Karpas-422 (cell line): ENCODE results near the gene DPPA5. TPM values are rescaled to one million over a fixed set of nuclear protein-coding genes. Genes with fewer than 3 reads are reported as not detected.
"Not testable (repeated sequence)": the region's sequence is repeated elsewhere in the genome, so short reads cannot be mapped to it uniquely, and the experiment has no call there.

Source experiments
- DNase-seq: peaks from one replicate; pipeline ENCODE4 v3.0.0-alpha.2; 2015
- H2AFZ ChIP-seq: fragments of 200-600 bp; sonication (generic); 2 replicates; pipeline ENCODE4 v1.6.1; 2014; ENCODE audit warnings: antibody characterized with exemption, low read length, mixed read lengths
- H3K27ac ChIP-seq: fragments of 200-600 bp; sonication (generic); 2 replicates; pipeline ENCODE4 v1.5.1; 2014; ENCODE audit warnings: mild to moderate bottlenecking, low read length, moderate library complexity
- H3K27me3 ChIP-seq: fragments of 200-600 bp; sonication (generic); 2 replicates; pipeline ENCODE4 v1.6.1; 2014; ENCODE audit warnings: low read length, mixed read lengths
- H3K36me3 ChIP-seq: fragments of 200-600 bp; sonication (generic); 2 replicates; pipeline ENCODE4 v1.6.1; 2014; ENCODE audit warnings: low read length, mixed read lengths; ENCODE audit not compliant: insufficient read depth
- H3K4me1 ChIP-seq: fragments of 200-600 bp; sonication (generic); 2 replicates; pipeline ENCODE4 v1.6.1; 2014; ENCODE audit warnings: mild to moderate bottlenecking, low read length, mixed read lengths
- H3K4me2 ChIP-seq: fragments of 200-600 bp; sonication (generic); 2 replicates; pipeline ENCODE4 v1.6.1; 2014; ENCODE audit warnings: low read length, low read depth, mild to moderate bottlenecking; ENCODE audit not compliant: poor library complexity, severe bottlenecking
- H3K4me3 ChIP-seq: fragments of 200-600 bp; sonication (generic); 2 replicates; pipeline ENCODE4 v1.5.1; 2014; ENCODE audit warnings: mild to moderate bottlenecking, antibody characterized with exemption, low read length, mixed read lengths
- H3K79me2 ChIP-seq: fragments of 200-600 bp; sonication (generic); 2 replicates; pipeline ENCODE4 v1.6.1; 2014; ENCODE audit warnings: mild to moderate bottlenecking, low read length, mixed read lengths
- H3K9ac ChIP-seq: fragments of 200-600 bp; sonication (generic); 2 replicates; pipeline ENCODE4 v1.6.0; 2014; ENCODE audit warnings: low read length
- H3K9me2 ChIP-seq: fragments of 200-600 bp; sonication (generic), shearing (Covaris generic); replicated peaks from 2 replicates; pipeline ENCODE4 v1.6.0; 2014; ENCODE audit warnings: mild to moderate bottlenecking, low read length, moderate library complexity; ENCODE audit not compliant: insufficient read depth
- H3K9me3 ChIP-seq: fragments of 300-700, 200-600 bp; sonication (generic); 2 replicates; pipeline ENCODE4 v1.6.1; 2014; ENCODE audit warnings: low read length, mixed read lengths
- H4K20me1 ChIP-seq: fragments of 200-600 bp; sonication (generic); 2 replicates; pipeline ENCODE4 v1.6.1; 2014; ENCODE audit warnings: mild to moderate bottlenecking, antibody characterized with exemption, low read length, low read depth; ENCODE audit not compliant: insufficient read depth
- small RNA-seq: library from RNA; depleted of rRNA; stranded (forward); fragments of <200 nt; gene quantifications from one replicate; pipeline ENCODE3, GENCODE V24; 2014
- total RNA-seq: library from RNA; depleted of rRNA; stranded (reverse); fragments of >200 nt; shearing (Covaris generic); gene quantifications from 2 replicates; pipeline ENCODE4 v1.2.3, GENCODE V29; 2014; ENCODE audit warnings: low replicate concordance; rRNA removed

The DPPA5 gene
- total RNA-seq, 1 experiment from 2014 or later: not detected

DNA sequence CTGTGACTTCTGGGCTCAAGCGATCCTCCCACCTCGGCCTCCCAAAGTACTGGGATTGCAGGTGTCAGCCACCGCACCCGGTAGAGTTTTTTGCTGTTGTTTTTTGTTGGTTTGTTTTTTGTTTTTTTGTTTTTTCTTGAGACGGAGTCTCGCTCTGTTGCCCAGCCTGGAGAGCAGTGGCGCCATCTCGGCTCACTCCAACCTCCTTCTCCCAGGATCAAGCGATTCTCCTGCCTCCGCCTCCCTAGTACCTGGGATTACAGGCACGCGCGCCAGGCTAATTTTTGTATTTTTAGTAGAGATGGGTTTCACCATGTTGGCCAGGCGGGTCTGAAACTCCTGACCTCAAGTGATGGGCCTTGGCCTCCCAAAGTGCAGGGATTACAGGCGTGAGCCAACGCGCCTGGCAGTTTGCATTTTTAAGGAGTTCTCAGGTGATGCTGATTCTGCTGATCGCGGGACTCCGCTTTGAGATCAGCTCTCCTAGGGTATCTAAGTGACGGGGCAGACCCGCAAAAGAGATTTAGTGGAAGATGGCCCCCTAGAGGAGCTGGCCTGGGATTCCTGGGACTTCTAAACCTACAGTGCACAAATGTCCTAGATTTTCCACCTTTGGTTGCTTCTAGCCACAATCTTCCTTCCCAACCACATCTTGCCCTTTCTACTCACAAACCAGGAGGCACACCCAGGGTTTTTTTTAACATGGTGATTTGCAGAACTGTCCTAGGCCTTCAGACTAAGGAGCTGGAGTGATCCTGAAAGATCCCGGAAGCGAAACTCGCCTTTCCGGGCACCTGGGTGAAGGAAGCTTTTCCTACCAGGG, 45.2 kb downstream of the DPPA5 start:
- peak overlapping the region; percentile 83 for H2AFZ ChIP-seq

DNA sequence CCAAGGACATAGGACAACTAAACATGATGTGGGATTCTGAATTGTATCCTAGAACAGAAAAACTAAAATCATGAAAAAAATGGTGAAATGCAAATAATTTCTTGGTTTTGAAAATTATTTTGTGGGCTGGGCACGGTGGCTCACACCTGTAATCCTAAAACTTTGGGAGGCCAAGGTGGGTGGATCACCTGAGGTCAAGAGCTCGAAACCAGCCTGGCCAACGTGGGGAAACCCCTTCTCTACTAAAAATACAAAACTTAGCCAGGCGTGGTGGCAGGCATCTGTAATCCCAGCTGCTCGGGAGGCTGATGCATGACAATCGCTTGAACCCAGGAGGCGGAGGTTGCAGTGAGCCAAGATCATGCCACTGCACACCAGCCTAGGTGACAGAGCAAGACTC, 50.3 kb downstream of the DPPA5 start:
- peaks cover 40% of the 10 kb centered on the region for H3K36me3 ChIP-seq
- H3K27ac ChIP-seq, H2AFZ ChIP-seq, H3K9me2 ChIP-seq, DNase-seq, H3K9ac ChIP-seq, H3K9me3 ChIP-seq, H3K27me3 ChIP-seq, H4K20me1 ChIP-seq, H3K4me3 ChIP-seq, H3K4me2 ChIP-seq: not testable (repeated sequence)
- H3K79me2 ChIP-seq: peaks cover 95% of the 10 kb centered on the region
- H3K4me1 ChIP-seq: peaks cover 35% of the 10 kb centered on the region

More for the DNA sequence above, 45.2 kb downstream of the DPPA5 start:
- Histone ChIP-seq H3K4me1 (peaks cover 37% of the 10 kb centered on the region), H3K9ac (peak overlapping the region; percentile 93), H3K4me2 (peak overlapping the region; percentile 86), H3K79me2 (peaks cover 56% of the 10 kb centered on the region), H3K27me3 (no peaks in the 10 kb centered on the region), H4K20me1 (no peaks in the 10 kb centered on the region), H3K9me3 (no peaks in the 10 kb centered on the region), H3K4me3 (peak overlapping the region; percentile 77), H3K9me2 (no peaks in the 10 kb centered on the region), H3K36me3 (0 out of 2 replicates have a peak, but pooled peaks cover 3% of the 10 kb centered on the region), H3K27ac (peak overlapping the region; percentile 53)
- peak; percentile 69 for DNase-seq

Small RNAs within 50 kb of the gene (small RNA-seq; reads per million reads assigned to genes)
- 0.51 reads per million, percentile 10 among the genes with 10 or more reads in this experiment for gene RPL39P3

Other genes with a start within 250 kb of the DPPA5 start
- 4.4 and 5.8 TPM in 2 replicates for gene KHDC1L, start 128.8 kb downstream of the DPPA5 start, total RNA-seq
- gene KHDC1, start 91.1 kb downstream of the DPPA5 start, total RNA-seq: 8.2 and 12.2 TPM in 2 replicates
- gene KHDC3L, start 8.4 kb upstream of the DPPA5 start, total RNA-seq: not detected in 2 replicates
- gene OOEP, start 15.6 kb upstream of the DPPA5 start, total RNA-seq: not detected in 2 replicates
- gene DDX43, start 40.6 kb upstream of the DPPA5 start, total RNA-seq: not detected in 2 replicates
- 10.7 and 12.8 TPM in 2 replicates for gene CGAS, start 98.0 kb upstream of the DPPA5 start, total RNA-seq
- gene MTO1, start 107.5 kb upstream of the DPPA5 start, total RNA-seq: 42.9 and 65.9 TPM in 2 replicates
- gene EEF1A1, start 166.8 kb upstream of the DPPA5 start, total RNA-seq: 10,549 and 10,623 TPM in 2 replicates